Measurements from ENCODE around the gene LRRC41. TPM values are rescaled to one million over a fixed set of nuclear protein-coding genes. Genes with fewer than 3 reads are reported as not detected.
A peak's percentile ranks its signal among the peaks of the same experiment; 100 is the strongest.
"Not testable (repeated sequence)": the region's sequence is repeated elsewhere in the genome, so short reads cannot be mapped to it uniquely, and the experiment has no call there.

The LRRC41 gene
- total RNA-seq, 1 experiment from 2014 or later = 66.3 TPM

DNA sequence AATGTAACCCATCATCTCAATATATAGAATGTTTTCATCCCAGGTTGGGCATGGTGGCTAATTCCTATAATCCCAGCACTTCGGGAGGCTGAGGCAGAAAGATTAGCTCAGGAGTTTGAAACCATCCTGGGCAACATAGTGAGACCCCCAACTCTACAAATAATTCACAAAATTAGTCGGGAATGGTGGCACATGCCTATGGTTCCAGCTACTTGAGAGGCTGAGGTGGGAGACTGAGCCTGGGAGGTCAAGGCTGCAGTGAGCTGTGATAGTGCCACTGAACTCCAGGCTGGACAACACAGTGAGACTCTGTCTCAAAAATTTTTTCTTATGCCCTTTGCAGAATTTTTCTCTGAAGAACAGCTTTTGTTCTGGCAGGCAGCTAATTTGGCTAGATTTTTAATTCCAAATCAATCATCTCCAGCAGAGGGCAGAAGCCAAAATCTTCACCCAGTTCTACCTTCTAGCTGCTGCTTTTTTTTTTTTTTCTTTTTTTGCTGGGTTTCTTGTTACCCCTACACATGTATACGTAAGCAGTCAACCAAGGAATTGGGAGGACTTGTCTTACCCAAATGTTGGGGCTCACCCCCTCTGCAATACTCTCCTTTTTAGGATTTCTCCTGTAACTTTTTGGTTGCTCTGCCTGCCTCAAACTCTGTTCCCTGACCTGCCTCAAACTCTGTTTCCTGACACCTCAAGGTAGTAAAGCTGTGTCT, 58.6 kb downstream of the LRRC41 start:
- Histone ChIP-seq H3K27ac (no peak overlapping the region), H3K9me3 (ENCODE audit: insufficient read depth, low read depth) (no peaks in the 10 kb centered on the region), H3K4me2 (no peak overlapping the region), H3K36me3 (ENCODE audit: low read depth) (no peaks in the 10 kb centered on the region; the same call in 1 of the 2 replicates), H3K9me2 (ENCODE audit: insufficient read depth) (no peaks in the 10 kb centered on the region), H3K4me1 (replicated peaks; ENCODE audit: insufficient read depth) (peaks cover 21% of the 10 kb centered on the region), H4K20me1 (ENCODE audit: insufficient read depth) (no peaks in the 10 kb centered on the region), H3K4me3 (no peak overlapping the region), H3K79me2 (ENCODE audit: low read depth) (peaks cover 20% of the 10 kb centered on the region), H3K27me3 (ENCODE audit: insufficient read depth, low read depth) (no peaks in the 10 kb centered on the region), H2AFZ (no peak overlapping the region; the same call in 1 of the 2 replicates), H3F3A (ENCODE audit: insufficient read depth, low read depth) (peaks cover 14% of the 10 kb centered on the region; the same call in 1 of the 2 replicates)
- intact Hi-C loops (cut with micrococcal nuclease; ENCODE audit: unreplicated experiment) = loop anchor here (10.0 kb wide), 1 partner anchor 560 kb away; the partner anchor contains the start of genes GPBP1L1 and TMEM69
- CTCF ChIA-PET = interaction anchor here (0.5 to 1.5 kb wide), 14 partner anchors 11 to 1579 kb away, joined by 3 to 13 read pairs (median 4); no protein-coding TSS in a partner anchor
- no peak for TF ChIP-seq EZH2 (IDR thresholded peaks at IDR 0.05; ENCODE audit: low read depth)
- TF ChIP-seq, protein P1, sequence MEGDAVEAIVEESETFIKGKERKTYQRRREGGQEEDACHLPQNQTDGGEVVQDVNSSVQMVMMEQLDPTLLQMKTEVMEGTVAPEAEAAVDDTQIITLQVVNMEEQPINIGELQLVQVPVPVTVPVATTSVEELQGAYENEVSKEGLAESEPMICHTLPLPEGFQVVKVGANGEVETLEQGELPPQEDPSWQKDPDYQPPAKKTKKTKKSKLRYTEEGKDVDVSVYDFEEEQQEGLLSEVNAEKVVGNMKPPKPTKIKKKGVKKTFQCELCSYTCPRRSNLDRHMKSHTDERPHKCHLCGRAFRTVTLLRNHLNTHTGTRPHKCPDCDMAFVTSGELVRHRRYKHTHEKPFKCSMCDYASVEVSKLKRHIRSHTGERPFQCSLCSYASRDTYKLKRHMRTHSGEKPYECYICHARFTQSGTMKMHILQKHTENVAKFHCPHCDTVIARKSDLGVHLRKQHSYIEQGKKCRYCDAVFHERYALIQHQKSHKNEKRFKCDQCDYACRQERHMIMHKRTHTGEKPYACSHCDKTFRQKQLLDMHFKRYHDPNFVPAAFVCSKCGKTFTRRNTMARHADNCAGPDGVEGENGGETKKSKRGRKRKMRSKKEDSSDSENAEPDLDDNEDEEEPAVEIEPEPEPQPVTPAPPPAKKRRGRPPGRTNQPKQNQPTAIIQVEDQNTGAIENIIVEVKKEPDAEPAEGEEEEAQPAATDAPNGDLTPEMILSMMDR (conservative IDR thresholded peaks at IDR 0.05) = peak; percentile 65
- BruUV-seq (replicated peaks) = no TSS peak
- peak in 1 of 2 experiments; percentile 18 for DNase-seq
- POLR2A ChIA-PET (ENCODE audit: unreplicated experiment) = interaction anchor here (0.6 kb wide), 1 partner anchor 470 kb away, joined by 3 read pairs; no protein-coding TSS in a partner anchor

DNA sequence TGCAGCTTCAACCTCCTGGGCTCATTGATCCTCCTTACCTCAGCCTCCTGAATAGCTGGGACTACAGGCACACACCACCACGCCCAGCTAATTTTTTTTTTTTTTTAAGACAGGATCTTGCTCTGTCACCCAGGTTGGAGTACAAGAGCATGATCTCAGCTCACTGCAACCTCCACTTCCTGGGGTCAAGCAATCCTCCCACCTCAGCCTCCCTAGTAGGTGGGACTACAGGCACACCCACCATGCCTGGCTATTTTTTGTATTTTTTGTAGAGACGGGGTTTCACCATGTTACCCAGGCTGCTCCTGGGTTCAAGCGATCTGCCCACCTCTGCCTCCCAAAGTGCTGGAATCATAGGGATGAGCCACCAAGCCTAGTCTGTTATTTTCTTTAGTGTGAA, 59.6 kb downstream of the LRRC41 start:
- intact Hi-C loops (cut with micrococcal nuclease; ENCODE audit: unreplicated experiment) = loop anchor here (10.0 kb wide), 1 partner anchor 559 kb away; the partner anchor contains the start of genes GPBP1L1 and TMEM69
- BruUV-seq (replicated peaks); H3K36me3 ChIP-seq (ENCODE audit: low read depth); H3K27ac ChIP-seq; H4K20me1 ChIP-seq (ENCODE audit: insufficient read depth); H3K4me3 ChIP-seq; H3K27me3 ChIP-seq (ENCODE audit: insufficient read depth, low read depth); H3K79me2 ChIP-seq (ENCODE audit: low read depth); H2AFZ ChIP-seq; DNase-seq; H3K9me3 ChIP-seq (ENCODE audit: insufficient read depth, low read depth); H3K4me2 ChIP-seq; H3K9me2 ChIP-seq (ENCODE audit: insufficient read depth): not testable (repeated sequence)
- Histone ChIP-seq H3F3A (ENCODE audit: insufficient read depth, low read depth) (peaks cover 17% of the 10 kb centered on the region; the same call in 1 of the 2 replicates), H3K4me1 (replicated peaks; ENCODE audit: insufficient read depth) (peaks cover 15% of the 10 kb centered on the region)
- ChIA-PET CTCF (interaction anchor here (0.7 kb wide), 2 partner anchors 18 to 233 kb away, joined by 3 read pairs; no protein-coding TSS in a partner anchor), POLR2A (ENCODE audit: unreplicated experiment) (interaction anchor here (0.7 kb wide), 1 partner anchor 359 kb away, joined by 4 read pairs; no protein-coding TSS in a partner anchor)

DNA sequence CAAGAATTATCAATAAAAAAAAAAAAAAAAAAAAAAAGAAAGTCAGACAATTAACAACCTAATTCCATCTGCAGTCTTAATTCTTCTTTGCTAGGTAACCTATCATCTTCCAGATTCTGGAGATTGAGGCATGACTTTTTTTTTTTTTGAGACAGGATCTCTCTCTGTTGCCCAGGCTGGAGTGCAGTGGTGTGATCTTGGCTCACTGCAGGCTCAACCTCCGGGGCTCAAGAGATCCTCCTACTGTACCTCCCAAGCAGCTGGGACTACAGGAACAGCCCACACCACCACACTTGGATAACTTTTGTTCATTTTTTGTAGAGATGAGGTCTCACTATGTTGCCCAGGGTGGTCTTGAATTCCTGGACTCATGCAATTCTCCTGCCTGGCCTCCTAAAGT, 60.5 kb downstream of the LRRC41 start:
- ChIA-PET POLR2A (ENCODE audit: unreplicated experiment) (no interaction called here), CTCF (no interaction called here)
- intact Hi-C loops (cut with micrococcal nuclease; ENCODE audit: unreplicated experiment) = loop anchor here (10.0 kb wide), 1 partner anchor 558 kb away; the partner anchor contains the start of genes GPBP1L1 and TMEM69
- no peak overlapping the region for H3K4me2 ChIP-seq
- H3F3A ChIP-seq (ENCODE audit: insufficient read depth, low read depth) = peaks cover 17% of the 10 kb centered on the region; the same call in 1 of the 2 replicates
- no peaks in the 10 kb centered on the region for H3K27me3 ChIP-seq (ENCODE audit: insufficient read depth, low read depth)
- TF ChIP-seq EZH2 (IDR thresholded peaks at IDR 0.05; ENCODE audit: low read depth) = no peak
- TF ChIP-seq, protein P1 (conservative IDR thresholded peaks at IDR 0.05) = no peak
- 0 out of 2 replicates have a peak, but pooled peaks cover 7% of the 10 kb centered on the region for H3K4me1 ChIP-seq (replicated peaks; ENCODE audit: insufficient read depth)
- H3K9me2 ChIP-seq (ENCODE audit: insufficient read depth) = no peaks in the 10 kb centered on the region
- H2AFZ ChIP-seq = no peak overlapping the region
- no peak overlapping the region for H3K4me3 ChIP-seq
- H3K27ac ChIP-seq = no peak overlapping the region
- peaks cover 4% of the 10 kb centered on the region for H3K9me3 ChIP-seq (ENCODE audit: insufficient read depth, low read depth)
- H3K36me3 ChIP-seq (ENCODE audit: low read depth) = no peaks in the 10 kb centered on the region
- no peaks in the 10 kb centered on the region for H4K20me1 ChIP-seq (ENCODE audit: insufficient read depth)
- no TSS peak for BruUV-seq (replicated peaks)
- peaks cover under 1% of the 10 kb centered on the region; the same call in 1 of the 2 replicates for H3K79me2 ChIP-seq (ENCODE audit: low read depth)
- DNase-seq = no peak

DNA sequence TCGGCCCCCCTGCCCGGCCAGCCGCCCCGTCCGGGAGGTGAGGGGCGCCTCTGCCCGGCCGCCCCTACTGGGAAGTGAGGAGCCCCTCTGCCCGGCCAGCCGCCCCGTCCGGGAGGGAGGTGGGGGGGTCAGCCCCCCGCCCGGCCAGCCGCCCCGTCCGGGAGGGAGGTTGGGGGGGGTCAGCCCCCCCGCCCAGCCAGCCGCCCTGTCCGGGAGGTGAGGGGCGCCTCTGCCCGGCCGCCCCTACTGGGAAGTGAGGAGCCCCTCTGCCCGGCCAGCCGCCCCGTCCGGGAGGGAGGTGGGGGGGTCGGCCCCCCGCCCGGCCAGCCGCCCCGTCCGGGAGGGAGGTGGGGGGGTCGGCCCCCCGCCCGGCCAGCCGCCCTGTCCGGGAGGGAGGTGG, 61.7 kb downstream of the LRRC41 start:
- POLR2A ChIA-PET (ENCODE audit: unreplicated experiment); H3K9me2 ChIP-seq (ENCODE audit: insufficient read depth); H3K36me3 ChIP-seq (ENCODE audit: low read depth); H3K27me3 ChIP-seq (ENCODE audit: insufficient read depth, low read depth); DNase-seq; CTCF ChIA-PET; H4K20me1 ChIP-seq (ENCODE audit: insufficient read depth); BruUV-seq (replicated peaks); H3K79me2 ChIP-seq (ENCODE audit: low read depth); H3K9me3 ChIP-seq (ENCODE audit: insufficient read depth, low read depth); H3K4me2 ChIP-seq; H3K27ac ChIP-seq; H2AFZ ChIP-seq; H3K4me1 ChIP-seq (replicated peaks; ENCODE audit: insufficient read depth); H3K4me3 ChIP-seq: not testable (repeated sequence)
- intact Hi-C loops (cut with micrococcal nuclease; ENCODE audit: unreplicated experiment) = loop anchor here (10.0 kb wide), 1 partner anchor 557 kb away; the partner anchor contains the start of genes GPBP1L1 and TMEM69
- peaks cover 17% of the 10 kb centered on the region; the same call in 1 of the 2 replicates for H3F3A ChIP-seq (ENCODE audit: insufficient read depth, low read depth)

DNA sequence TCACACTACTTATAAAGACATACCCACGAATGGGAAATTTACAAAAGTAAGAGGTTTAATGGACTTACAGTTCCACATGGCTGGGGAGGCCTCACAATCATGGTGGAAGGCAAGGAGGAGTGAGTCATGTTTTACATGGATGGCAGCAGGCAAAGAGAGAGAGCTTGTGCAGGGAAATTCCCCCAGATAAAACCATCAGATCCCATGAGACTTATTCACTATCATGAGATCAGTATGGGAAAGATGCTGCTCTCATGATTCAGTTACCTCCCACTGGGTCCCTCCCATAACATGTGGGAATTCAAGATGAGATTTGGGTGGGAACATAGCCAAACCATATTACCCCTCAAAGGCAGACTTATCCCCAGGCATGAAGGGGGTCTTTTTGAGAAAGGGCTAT, 64.6 kb downstream of the LRRC41 start:
- H3K79me2 ChIP-seq (ENCODE audit: low read depth); CTCF ChIA-PET; DNase-seq; H3K9me2 ChIP-seq (ENCODE audit: insufficient read depth); BruUV-seq (replicated peaks); H3K4me1 ChIP-seq (replicated peaks; ENCODE audit: insufficient read depth); H3K9me3 ChIP-seq (ENCODE audit: insufficient read depth, low read depth); intact Hi-C loops (cut with micrococcal nuclease; ENCODE audit: unreplicated experiment); H3K27me3 ChIP-seq (ENCODE audit: insufficient read depth, low read depth); POLR2A ChIA-PET (ENCODE audit: unreplicated experiment); H4K20me1 ChIP-seq (ENCODE audit: insufficient read depth); H2AFZ ChIP-seq; H3K4me2 ChIP-seq; H3F3A ChIP-seq (ENCODE audit: insufficient read depth, low read depth); H3K36me3 ChIP-seq (ENCODE audit: low read depth); H3K4me3 ChIP-seq; H3K27ac ChIP-seq: not testable (repeated sequence)
